Measurements from ENCODE around the gene CHST10.
A peak's percentile ranks its signal among the peaks of the same experiment; 100 is the strongest.
"Not testable (repeated sequence)": the region's sequence is repeated elsewhere in the genome, so short reads cannot be mapped to it uniquely, and the experiment has no call there.

The CHST10 gene, protein sequence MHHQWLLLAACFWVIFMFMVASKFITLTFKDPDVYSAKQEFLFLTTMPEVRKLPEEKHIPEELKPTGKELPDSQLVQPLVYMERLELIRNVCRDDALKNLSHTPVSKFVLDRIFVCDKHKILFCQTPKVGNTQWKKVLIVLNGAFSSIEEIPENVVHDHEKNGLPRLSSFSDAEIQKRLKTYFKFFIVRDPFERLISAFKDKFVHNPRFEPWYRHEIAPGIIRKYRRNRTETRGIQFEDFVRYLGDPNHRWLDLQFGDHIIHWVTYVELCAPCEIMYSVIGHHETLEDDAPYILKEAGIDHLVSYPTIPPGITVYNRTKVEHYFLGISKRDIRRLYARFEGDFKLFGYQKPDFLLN

DNA sequence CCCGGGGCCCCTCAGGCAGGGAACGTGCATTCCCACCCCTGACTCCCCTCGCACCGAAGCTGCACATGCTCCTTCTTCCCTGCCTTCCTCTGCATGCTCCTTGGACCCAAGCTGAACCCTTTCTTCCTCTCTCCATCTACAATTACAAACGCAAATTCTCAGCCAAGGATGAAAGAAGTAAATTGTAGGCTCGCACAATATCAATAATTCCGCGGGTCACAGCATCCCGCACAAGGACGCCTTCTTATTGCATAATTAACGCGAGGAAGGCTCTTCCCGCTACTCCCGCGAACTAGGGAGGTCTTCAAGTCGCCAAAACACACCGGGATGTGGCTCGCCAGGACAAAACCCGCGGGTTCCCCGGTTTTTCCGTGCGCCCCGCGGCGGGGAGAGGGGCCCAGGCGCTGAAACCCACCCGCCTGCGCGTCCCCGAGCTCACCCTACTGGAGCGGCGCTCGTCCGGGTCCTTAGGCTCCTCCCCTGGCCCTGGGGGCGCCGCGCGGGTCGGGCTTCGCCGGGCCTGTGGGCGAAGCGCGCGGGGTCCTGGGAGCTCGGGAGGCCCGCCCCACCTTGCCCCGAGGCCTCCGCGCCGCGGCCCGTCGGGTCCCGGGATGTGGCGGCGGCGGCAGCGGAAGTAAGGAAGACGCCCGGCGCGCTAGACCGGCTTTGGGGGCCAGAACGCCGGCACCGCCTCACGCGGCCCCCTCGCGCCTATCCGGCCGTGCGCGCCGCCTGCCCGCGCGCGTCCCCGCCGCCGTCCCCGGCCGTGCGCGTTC is at the start of gene CHST10:
TSS of gene CHST10 (minus strand) at position 734 of the 776 bp plus-strand sequence. CDS start 10,993 bp downstream, outside the sequence.
- H3K4me3 ChIP-seq (ENCODE audit: low read depth, low read length): peak within 1 kb of the TSS; percentile 76
- TF ChIP-seq MYC (IDR thresholded peaks at IDR 0.05; ENCODE audit: low read depth, low read length) (peak; percentile 6; the same call in 1 of the 2 replicates), POLR2A (IDR thresholded peaks at IDR 0.05; ENCODE audit: extremely low read depth, insufficient read length) (no peak)
- TF ChIP-seq, protein P1, sequence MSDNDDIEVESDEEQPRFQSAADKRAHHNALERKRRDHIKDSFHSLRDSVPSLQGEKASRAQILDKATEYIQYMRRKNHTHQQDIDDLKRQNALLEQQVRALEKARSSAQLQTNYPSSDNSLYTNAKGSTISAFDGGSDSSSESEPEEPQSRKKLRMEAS (IDR thresholded peaks at IDR 0.05; ENCODE audit: low read depth, low read length): peak; percentile 41; the same call in 1 of the 2 replicates
- TF ChIP-seq, protein P2, sequence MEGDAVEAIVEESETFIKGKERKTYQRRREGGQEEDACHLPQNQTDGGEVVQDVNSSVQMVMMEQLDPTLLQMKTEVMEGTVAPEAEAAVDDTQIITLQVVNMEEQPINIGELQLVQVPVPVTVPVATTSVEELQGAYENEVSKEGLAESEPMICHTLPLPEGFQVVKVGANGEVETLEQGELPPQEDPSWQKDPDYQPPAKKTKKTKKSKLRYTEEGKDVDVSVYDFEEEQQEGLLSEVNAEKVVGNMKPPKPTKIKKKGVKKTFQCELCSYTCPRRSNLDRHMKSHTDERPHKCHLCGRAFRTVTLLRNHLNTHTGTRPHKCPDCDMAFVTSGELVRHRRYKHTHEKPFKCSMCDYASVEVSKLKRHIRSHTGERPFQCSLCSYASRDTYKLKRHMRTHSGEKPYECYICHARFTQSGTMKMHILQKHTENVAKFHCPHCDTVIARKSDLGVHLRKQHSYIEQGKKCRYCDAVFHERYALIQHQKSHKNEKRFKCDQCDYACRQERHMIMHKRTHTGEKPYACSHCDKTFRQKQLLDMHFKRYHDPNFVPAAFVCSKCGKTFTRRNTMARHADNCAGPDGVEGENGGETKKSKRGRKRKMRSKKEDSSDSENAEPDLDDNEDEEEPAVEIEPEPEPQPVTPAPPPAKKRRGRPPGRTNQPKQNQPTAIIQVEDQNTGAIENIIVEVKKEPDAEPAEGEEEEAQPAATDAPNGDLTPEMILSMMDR (IDR thresholded peaks at IDR 0.05; ENCODE audit: low read depth, low read length): no peak
- DNase-seq (ENCODE audit: low read depth): peak; percentile 82

DNA sequence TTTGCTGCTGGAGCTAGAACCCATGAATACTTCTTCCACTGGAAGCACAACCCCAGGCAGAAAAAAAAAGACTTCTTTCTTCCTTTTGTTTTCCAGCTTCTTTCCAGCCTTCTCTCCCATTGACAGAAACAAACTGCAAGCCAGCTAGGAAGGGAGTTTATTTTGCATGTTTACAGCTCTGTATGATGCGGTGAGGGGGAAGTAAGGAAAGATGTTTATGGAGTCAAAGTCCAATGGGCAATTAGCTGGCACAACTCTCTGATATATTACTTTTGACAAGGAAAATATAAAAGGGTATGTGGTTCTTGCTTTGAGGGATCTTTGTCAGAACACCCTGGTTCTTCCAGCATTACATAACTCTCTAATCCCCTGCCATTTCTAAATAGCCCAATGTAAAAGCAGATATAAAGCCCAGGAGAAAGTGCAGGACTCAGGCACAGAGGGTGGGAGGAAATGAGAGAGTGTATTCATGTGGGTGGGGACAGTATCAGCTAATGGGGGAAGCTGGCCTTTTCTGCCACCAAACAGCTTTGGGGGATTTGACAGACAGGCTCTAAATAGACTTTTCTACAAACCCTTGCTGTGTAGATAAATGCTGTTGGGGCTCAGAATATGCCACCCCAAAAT is 43.5 kb upstream of the CHST10 start:
- TF ChIP-seq, protein P2 (IDR thresholded peaks at IDR 0.05; ENCODE audit: low read depth, low read length): no peak
- TF ChIP-seq POLR2A (IDR thresholded peaks at IDR 0.05; ENCODE audit: extremely low read depth, insufficient read length) (no peak), MYC (IDR thresholded peaks at IDR 0.05; ENCODE audit: low read depth, low read length) (no peak)
- TF ChIP-seq, protein P1 (IDR thresholded peaks at IDR 0.05; ENCODE audit: low read depth, low read length): no peak
- no peak overlapping the region for H3K4me3 ChIP-seq (ENCODE audit: low read depth, low read length)
- no peak for DNase-seq (ENCODE audit: low read depth)

DNA sequence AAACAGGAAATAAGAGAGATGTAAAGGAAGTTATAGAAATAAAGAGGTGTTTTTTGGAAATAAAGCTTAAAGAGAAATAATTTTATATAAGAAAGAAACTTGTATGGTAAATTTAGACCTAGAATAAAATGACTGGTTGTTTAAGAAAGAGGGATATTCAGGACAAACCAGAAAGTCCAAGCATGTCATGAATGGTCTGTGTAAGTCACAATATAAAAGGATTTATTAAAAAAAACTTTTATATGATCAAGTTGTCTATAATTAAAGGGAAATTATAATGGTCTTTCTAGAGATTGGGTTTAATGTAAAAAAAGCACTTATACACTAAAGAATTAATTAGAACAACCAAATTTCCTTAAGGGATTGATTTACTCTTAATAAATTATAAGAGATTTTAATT is 38.9 kb upstream of the CHST10 start:
- not testable (repeated sequence) for DNase-seq (ENCODE audit: low read depth); H3K4me3 ChIP-seq (ENCODE audit: low read depth, low read length)

DNA sequence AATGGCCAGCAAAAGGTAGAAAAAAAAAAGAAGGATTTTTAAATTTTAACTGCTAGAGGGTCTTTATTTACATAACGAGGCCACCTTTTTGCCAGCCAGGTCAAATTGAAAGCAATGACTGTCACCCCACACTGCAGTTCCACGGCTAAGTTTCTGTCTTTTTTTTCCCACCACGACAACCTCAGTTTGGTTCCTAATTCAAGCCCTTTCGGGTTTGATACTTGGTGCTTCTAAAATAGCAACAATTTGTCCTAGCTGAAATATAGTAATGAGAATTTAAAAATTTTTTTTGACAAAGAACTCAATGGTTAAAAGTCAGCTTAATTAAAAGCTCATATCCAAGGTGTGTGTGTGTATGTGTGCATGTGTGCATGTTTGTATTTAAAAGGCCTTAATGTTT is 36.4 kb upstream of the CHST10 start:
- no peak for DNase-seq (ENCODE audit: low read depth)
- H3K4me3 ChIP-seq (ENCODE audit: low read depth, low read length): no peak overlapping the region
- TF ChIP-seq, protein P2 (IDR thresholded peaks at IDR 0.05; ENCODE audit: low read depth, low read length): no peak
- TF ChIP-seq MYC (IDR thresholded peaks at IDR 0.05; ENCODE audit: low read depth, low read length): no peak
- TF ChIP-seq, protein P1 (IDR thresholded peaks at IDR 0.05; ENCODE audit: low read depth, low read length): no peak
- TF ChIP-seq POLR2A (IDR thresholded peaks at IDR 0.05; ENCODE audit: extremely low read depth, insufficient read length): no peak

DNA sequence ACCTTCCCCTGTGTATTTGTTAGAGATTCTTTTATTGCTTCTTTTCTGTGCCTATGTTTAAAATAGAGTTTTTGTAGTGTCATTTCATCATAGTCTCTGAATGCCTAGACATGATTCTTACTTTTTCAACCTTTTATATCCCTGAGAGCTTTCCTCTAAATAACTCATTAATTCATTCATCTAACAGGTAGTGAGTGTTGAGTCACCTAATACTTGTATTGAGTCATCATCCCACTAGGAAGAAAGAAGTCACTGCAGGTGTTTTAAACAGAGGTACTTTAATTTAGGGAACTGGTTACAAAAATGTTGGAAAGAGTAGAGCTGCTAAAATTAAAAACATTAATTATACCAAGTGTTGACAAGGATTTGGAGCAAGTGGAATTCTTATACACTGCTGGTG is 34.3 kb upstream of the CHST10 start:
- no peak overlapping the region for H3K4me3 ChIP-seq (ENCODE audit: low read depth, low read length)
- no peak for DNase-seq (ENCODE audit: low read depth)
- TF ChIP-seq, protein P1 (IDR thresholded peaks at IDR 0.05; ENCODE audit: low read depth, low read length): no peak
- TF ChIP-seq MYC (IDR thresholded peaks at IDR 0.05; ENCODE audit: low read depth, low read length) (no peak), POLR2A (IDR thresholded peaks at IDR 0.05; ENCODE audit: extremely low read depth, insufficient read length) (no peak)
- TF ChIP-seq, protein P2 (IDR thresholded peaks at IDR 0.05; ENCODE audit: low read depth, low read length): no peak

DNA sequence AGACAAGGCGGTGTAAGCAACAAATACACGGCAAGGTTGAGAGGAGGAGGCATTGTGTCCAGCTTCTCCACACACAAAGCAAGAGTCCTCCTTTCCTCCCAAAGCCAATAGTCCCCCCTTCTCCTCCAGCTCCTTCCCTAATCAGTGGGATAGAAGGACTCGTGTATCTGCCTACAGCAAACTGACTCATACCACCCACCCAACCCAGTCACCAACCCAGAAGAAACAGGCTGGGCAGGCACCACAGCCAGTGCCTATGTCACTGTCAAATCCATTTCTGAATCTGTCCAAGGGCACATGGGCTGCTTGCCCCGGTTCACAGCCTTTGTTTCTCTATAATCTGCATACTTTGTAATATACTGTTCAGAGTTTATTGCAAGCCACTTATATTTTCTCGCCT is 33.6 kb upstream of the CHST10 start:
- no peak for DNase-seq (ENCODE audit: low read depth)
- no peak for TF ChIP-seq MYC (IDR thresholded peaks at IDR 0.05; ENCODE audit: low read depth, low read length)

More for the DNA sequence above, 33.6 kb upstream of the CHST10 start:
- H3K4me3 ChIP-seq (ENCODE audit: low read depth, low read length): no peak overlapping the region

Measured in NB4 (cell line).